ENCODE measurements around the gene SLC66A1. TPM values are rescaled to one million over a fixed set of nuclear protein-coding genes. Genes with fewer than 3 reads are reported as not detected.
"Not testable (repeated sequence)": the region's sequence is repeated elsewhere in the genome, so short reads cannot be mapped to it uniquely, and the experiment has no call there.

The SLC66A1 gene
- total RNA-seq, 1 experiment from 2014 or later: 14.1 TPM

DNA sequence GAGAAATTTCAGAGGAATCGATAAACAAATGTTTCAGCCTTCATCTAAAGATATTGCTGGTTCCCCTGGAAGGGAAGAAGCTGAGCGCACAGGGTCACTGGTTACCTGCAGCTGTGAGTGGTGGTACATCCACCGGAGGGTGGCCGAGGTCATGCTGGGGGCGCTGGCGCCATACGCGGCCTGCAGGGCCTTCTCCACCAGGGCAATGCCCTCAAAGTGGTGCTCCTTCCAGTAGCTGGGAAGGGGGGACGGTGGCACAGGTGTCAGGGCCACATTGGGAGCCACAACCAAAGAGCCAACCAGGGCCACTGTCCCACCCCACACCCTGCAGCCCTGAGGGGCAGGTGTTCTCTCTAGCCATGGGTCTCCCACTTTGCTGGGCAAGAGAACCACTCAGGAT is 28.2 kb upstream of the SLC66A1 start:
- POLR2A ChIA-PET: no interaction called here
- H3K27ac Mint-ChIP-seq: no peak overlapping the region
- H3K4me3 Mint-ChIP-seq: no peak overlapping the region
- CTCF ChIA-PET: no interaction called here
- H3K36me3 Mint-ChIP-seq: no peaks in the 10 kb centered on the region
- H3K27me3 Mint-ChIP-seq (ENCODE audit: low read depth): peaks cover 20% of the 10 kb centered on the region
- H3K9me3 Mint-ChIP-seq: peaks cover 6% of the 10 kb centered on the region
- H3K4me1 Mint-ChIP-seq: peaks cover 2% of the 10 kb centered on the region; the same call in 1 of the 2 replicates
- DNase-seq (ENCODE audit: low spot score) (no peak), ATAC-seq (no peak)
- TF ChIP-seq, protein P1, sequence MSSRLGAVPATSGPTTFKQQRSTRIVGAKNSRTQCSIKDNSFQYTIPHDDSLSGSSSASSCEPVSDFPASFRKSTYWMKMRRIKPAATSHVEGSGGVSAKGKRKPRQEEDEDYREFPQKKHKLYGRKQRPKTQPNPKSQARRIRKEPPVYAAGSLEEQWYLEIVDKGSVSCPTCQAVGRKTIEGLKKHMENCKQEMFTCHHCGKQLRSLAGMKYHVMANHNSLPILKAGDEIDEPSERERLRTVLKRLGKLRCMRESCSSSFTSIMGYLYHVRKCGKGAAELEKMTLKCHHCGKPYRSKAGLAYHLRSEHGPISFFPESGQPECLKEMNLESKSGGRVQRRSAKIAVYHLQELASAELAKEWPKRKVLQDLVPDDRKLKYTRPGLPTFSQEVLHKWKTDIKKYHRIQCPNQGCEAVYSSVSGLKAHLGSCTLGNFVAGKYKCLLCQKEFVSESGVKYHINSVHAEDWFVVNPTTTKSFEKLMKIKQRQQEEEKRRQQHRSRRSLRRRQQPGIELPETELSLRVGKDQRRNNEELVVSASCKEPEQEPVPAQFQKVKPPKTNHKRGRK (CRISPR knock-in tag; IDR thresholded peaks at IDR 0.05; ENCODE audit: borderline replicate concordance): no peak
- TF ChIP-seq TCF7 (CRISPR knock-in tag; IDR thresholded peaks at IDR 0.05; ENCODE audit: low read depth): no peak

DNA sequence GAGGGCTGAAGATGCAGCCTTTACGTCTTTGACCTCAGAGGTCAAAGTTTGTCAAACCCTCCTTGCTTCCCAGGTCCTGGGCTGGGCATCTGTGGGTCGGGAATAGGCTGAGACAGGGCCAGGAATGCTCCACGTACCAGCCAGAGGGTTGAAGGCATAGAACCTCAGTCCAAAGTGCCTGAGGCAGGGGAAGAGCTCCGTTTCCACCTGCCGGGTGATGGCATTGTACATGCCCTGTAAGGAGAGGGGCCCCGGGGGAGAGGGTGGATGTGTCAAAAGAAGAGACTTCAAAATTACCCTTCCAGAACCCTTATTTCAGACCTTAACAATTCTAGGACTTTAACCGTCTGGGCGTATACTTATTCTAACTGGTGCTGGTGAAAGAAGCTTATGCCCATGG is 27.2 kb upstream of the SLC66A1 start:
- DNase-seq (ENCODE audit: low spot score) (no peak), ATAC-seq (no peak)
- ChIA-PET POLR2A (no interaction called here), CTCF (no interaction called here)
- H3K36me3 Mint-ChIP-seq: no peaks in the 10 kb centered on the region
- peaks cover 6% of the 10 kb centered on the region for H3K4me1 Mint-ChIP-seq
- no peak overlapping the region for H3K4me3 Mint-ChIP-seq
- H3K27ac Mint-ChIP-seq: no peak overlapping the region
- no peak for TF ChIP-seq FOXP4 (CRISPR knock-in tag; IDR thresholded peaks at IDR 0.05)
- TF ChIP-seq MYBL2 (CRISPR knock-in tag; IDR thresholded peaks at IDR 0.05): no peak
- no peak for TF ChIP-seq USF2 (CRISPR knock-in tag; IDR thresholded peaks at IDR 0.05)
- no peak for TF ChIP-seq ZNF121 (CRISPR knock-in tag; IDR thresholded peaks at IDR 0.05)
- no peak for TF ChIP-seq GRHL2 (CRISPR knock-in tag; IDR thresholded peaks at IDR 0.05; ENCODE audit: insufficient replicate concordance, severe bottlenecking)
- TF ChIP-seq, protein P2, sequence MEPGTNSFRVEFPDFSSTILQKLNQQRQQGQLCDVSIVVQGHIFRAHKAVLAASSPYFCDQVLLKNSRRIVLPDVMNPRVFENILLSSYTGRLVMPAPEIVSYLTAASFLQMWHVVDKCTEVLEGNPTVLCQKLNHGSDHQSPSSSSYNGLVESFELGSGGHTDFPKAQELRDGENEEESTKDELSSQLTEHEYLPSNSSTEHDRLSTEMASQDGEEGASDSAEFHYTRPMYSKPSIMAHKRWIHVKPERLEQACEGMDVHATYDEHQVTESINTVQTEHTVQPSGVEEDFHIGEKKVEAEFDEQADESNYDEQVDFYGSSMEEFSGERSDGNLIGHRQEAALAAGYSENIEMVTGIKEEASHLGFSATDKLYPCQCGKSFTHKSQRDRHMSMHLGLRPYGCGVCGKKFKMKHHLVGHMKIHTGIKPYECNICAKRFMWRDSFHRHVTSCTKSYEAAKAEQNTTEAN (CRISPR knock-in tag; IDR thresholded peaks at IDR 0.05): no peak
- TF ChIP-seq TCF7 (CRISPR knock-in tag; IDR thresholded peaks at IDR 0.05; ENCODE audit: low read depth): no peak
- no peak for TF ChIP-seq ETV6 (CRISPR knock-in tag; IDR thresholded peaks at IDR 0.05)
- no peak for TF ChIP-seq FOXP1 (CRISPR knock-in tag; IDR thresholded peaks at IDR 0.05; ENCODE audit: borderline replicate concordance)
- peaks cover under 1% of the 10 kb centered on the region; the same call in 1 of the 2 replicates for H3K9me3 Mint-ChIP-seq
- peaks cover 30% of the 10 kb centered on the region for H3K27me3 Mint-ChIP-seq (ENCODE audit: low read depth)

- CTCF ChIA-PET; H3K4me1 Mint-ChIP-seq; H3K36me3 Mint-ChIP-seq; ATAC-seq; DNase-seq (ENCODE audit: low spot score); H3K4me3 Mint-ChIP-seq; H3K27ac Mint-ChIP-seq; POLR2A ChIA-PET; H3K9me3 Mint-ChIP-seq: not testable (repeated sequence)
- H3K27me3 Mint-ChIP-seq (ENCODE audit: low read depth): peaks cover 35% of the 10 kb centered on the region
These were observed 26.8 kb upstream of the SLC66A1 start for GRCh38 chr1:19285366-19285765.

- H3K27me3 Mint-ChIP-seq (ENCODE audit: low read depth): peaks cover 36% of the 10 kb centered on the region
- H3K4me1 Mint-ChIP-seq; DNase-seq (ENCODE audit: low spot score); H3K27ac Mint-ChIP-seq; CTCF ChIA-PET; H3K4me3 Mint-ChIP-seq; H3K9me3 Mint-ChIP-seq; ATAC-seq; H3K36me3 Mint-ChIP-seq: not testable (repeated sequence)
- POLR2A ChIA-PET: interaction anchor here (0.6 kb wide), 1 partner anchor 33 kb away, joined by 3 read pairs; no protein-coding TSS in a partner anchor
These were observed 26.3 kb upstream of the SLC66A1 start for GRCh38 chr1:19285807-19286206.

All from WTC11 (cell line).